ENCODE data around the gene CAPN2.
A peak's percentile ranks its signal among the peaks of the same experiment; 100 is the strongest.
"Not testable (repeated sequence)": the region's sequence is repeated elsewhere in the genome, so short reads cannot be mapped to it uniquely, and the experiment has no call there.

CAPN2 gene

GRCh38 chr1:223739366-223740037 is 27.2 kb downstream of the CAPN2 start:
- no peak for DNase-seq (ENCODE audit: low spot score)

- not testable (repeated sequence) for DNase-seq (ENCODE audit: low spot score)
Observed at GRCh38 chr1:223740038-223740736, 27.8 kb downstream of the CAPN2 start.

GRCh38 chr1:223741861-223742260 is 29.5 kb downstream of the CAPN2 start:
- no peak for DNase-seq (ENCODE audit: low spot score)

GRCh38 chr1:223742856-223743517 is 30.6 kb downstream of the CAPN2 start:
- no peak for DNase-seq (ENCODE audit: low spot score)

- no peak for DNase-seq (ENCODE audit: low spot score)
Observed at GRCh38 chr1:223745731-223746130, 33.4 kb downstream of the CAPN2 start.

- no peak for DNase-seq (ENCODE audit: low spot score)
Observed at GRCh38 chr1:223747838-223748335, 35.5 kb downstream of the CAPN2 start.

- DNase-seq (ENCODE audit: low spot score) = no peak
Observed at GRCh38 chr1:223748405-223748772, 36.0 kb downstream of the CAPN2 start.

- peak; percentile 89 for DNase-seq (ENCODE audit: low spot score)
Observed at GRCh38 chr1:223748773-223749733, 36.7 kb downstream of the CAPN2 start.

- DNase-seq (ENCODE audit: low spot score) = no peak
Observed at GRCh38 chr1:223750730-223751570, 38.6 kb downstream of the CAPN2 start.

GRCh38 chr1:223751696-223752095 is 39.4 kb downstream of the CAPN2 start:
- DNase-seq (ENCODE audit: low spot score) = no peak

GRCh38 chr1:223752721-223753515 is 40.6 kb downstream of the CAPN2 start:
- no peak for DNase-seq (ENCODE audit: low spot score)

- DNase-seq (ENCODE audit: low spot score) = no peak
Observed at GRCh38 chr1:223754681-223755431, 42.5 kb downstream of the CAPN2 start.

GRCh38 chr1:223755432-223755792 is 43.1 kb downstream of the CAPN2 start:
- DNase-seq (ENCODE audit: low spot score) = no peak

- no peak for DNase-seq (ENCODE audit: low spot score)
Observed at GRCh38 chr1:223755992-223756775, 43.8 kb downstream of the CAPN2 start.

GRCh38 chr1:223756806-223757700 is 44.7 kb downstream of the CAPN2 start:
- DNase-seq (ENCODE audit: low spot score) = no peak

- DNase-seq (ENCODE audit: low spot score) = no peak
Observed at GRCh38 chr1:223758734-223759133, 46.4 kb downstream of the CAPN2 start.

GRCh38 chr1:223759273-223759672 is 46.9 kb downstream of the CAPN2 start:
- no peak for DNase-seq (ENCODE audit: low spot score)

- peak; percentile 12 for DNase-seq (ENCODE audit: low spot score)
Observed at GRCh38 chr1:223760833-223761232, 48.5 kb downstream of the CAPN2 start.

All from D341Med (cell line).